Measurements from ENCODE around the gene ZCCHC7.
"Not testable (repeated sequence)": the region's sequence is repeated elsewhere in the genome, so short reads cannot be mapped to it uniquely, and the experiment has no call there.

Gene ZCCHC7

DNA sequence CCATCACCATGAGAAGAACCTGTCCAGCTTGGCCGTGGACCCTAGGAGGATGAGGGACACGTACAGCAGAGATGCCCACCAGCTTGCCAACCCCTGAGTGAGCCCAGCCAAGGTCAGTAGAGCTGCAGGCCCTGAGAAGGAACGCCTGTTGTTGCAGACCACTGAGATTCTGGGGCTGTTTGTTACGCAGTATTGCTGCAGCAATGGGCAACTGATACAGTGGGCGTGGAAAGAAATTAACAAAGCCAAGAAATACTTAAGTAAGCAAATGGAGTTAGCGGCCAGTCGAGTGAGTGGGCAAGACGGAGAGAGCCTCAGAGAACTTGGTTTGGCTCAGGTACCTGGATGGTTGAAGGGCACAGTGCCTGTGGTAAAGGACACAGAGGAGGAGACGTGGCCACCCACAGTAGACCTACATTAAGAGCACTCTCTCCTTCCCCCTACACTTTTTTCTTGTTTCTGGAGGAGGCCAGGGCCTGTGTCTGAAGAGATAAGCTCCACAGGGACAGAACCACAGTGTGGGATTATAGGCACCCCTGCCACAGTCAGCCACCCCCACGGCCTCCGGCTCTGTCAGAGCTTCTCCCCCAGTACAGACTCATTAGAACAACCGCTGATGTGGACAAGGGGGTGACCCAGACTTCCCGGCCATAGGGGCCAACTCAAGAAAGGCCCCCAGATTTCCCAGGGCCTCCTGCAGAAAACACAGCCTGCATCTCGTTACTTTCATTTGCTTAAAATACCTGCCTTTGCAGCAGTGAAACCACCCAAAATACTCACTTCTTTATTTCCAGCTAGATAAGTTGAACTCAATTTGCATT lies 262.0 kb downstream of the ZCCHC7 start:
- DNase-seq: no peak

- no peak for DNase-seq
Measured at GRCh38 chr9:37382982-37383357, 262.6 kb downstream of the ZCCHC7 start.

DNA sequence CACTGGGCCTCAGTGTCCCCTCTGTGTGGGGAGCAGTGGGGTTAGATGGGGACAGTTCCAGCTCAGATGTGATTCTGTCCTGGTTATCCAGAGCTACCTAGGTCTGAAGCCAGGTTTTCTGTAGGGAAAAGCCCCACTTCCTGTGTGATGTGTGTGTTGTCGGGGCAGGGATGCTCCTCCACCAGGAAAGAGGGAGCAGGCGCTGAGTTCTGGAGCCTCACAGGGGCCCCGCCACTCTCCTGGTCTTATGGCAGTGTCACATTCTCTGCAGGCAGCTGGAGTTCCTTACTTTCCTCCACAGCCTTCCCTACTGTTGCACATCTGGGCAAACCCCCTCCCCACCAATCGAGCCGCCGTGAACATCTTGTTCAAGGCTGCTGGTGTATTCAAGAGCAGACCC lies 263.0 kb downstream of the ZCCHC7 start:
- no peak for DNase-seq

DNA sequence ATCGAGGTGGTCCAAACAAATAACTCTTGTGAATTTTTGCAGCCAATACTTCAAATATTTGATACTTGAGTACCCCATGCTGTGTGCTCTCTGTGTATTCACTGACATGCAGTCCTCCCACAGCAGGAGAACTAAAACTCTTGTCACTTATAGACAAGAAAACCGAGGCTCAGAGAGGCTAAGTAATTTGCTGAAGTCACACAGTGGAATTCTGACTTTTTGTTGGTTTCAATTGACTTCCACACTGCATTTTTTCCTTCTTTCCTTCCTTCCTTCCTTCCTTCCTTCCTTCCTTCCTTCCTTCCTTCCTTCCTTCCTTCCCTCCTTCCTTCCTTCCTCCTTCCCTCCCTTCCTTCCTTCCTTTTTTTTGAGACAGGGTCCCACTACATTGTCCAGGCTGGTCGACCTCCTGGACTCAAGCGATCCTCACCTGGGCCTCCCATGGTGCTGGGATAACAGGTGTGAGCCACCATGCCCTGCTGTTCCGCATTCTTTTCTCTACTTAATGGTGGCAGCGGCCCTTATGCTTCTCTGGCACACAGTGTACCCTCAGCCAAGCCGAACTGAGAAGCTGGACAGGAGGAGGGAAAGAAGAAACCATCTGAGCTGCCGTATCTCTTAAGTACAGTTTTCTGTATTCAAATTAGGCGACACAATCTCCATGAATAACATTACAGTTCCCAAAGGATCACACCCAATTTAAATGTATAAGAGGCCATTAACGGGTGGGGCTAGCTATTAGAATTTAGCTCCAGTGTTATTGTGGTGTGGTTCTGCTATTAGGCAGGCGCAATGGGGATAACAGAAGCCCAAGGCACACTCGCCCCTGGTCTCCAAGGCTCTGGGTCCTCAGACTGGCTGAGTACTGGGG lies 263.7 kb downstream of the ZCCHC7 start:
- DNase-seq: no peak

GRCh38 chr9:37385286-37385685 lies 264.9 kb downstream of the ZCCHC7 start:
- no peak for DNase-seq

DNA sequence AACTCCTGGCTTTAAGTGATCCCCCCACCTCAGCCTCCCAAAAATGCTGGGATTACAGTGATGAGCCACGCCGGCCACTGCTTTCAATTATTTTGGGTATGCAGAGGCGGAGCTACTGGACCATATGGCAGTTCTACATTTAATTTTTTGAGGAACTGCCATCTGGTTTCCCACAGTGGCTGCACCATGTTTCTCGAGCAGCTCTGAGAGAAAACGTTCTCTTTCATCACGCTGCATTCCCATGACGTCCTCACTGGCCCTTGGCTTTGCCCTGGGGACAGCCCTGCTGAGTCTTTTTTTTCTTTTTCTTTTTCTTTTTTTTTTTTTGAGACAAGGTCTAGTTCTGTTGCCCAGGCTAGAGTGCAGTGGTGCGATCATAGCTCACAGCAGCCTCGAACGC lies 266.6 kb downstream of the ZCCHC7 start:
- DNase-seq: no peak

DNA sequence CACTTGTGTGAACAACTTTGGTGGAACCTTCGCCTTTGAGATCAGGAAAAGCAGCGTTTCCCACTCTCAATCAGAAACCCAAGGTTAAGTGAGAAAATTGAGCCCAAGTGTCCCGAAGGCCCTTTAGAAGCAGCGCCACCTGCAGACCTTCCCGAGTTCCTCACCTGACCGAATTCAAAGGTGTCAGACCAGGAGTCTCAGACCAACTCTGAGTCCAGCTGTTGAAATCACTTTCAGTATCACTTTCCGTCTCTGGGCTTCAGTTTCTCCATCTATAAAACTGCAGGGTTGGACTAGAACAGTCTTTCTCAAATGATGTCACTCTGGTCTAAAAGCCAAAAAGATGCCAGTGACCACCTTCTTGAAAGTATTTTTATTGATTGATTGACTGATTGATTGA lies 270.4 kb downstream of the ZCCHC7 start:
- DNase-seq: no peak

DNA sequence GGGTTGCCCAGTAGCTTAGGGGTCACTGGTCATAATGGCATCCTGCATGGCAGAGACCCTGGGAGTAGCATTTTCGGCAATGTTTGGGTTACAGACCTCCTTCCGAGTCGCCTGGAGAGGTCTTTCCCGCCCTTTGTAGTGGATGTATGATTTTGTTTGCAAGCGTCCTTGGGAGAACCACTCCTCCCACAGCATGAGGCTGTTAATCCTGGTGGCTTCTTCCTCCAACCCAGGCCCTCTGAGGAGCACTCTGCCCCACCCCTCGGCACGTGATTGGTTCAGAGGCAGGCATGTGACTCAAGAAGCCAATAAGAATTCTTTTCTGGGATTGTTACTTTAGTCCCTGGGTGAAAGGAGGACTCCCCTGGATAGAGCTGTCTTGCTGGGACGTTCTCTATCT lies 271.9 kb downstream of the ZCCHC7 start:
- no peak for DNase-seq

DNA sequence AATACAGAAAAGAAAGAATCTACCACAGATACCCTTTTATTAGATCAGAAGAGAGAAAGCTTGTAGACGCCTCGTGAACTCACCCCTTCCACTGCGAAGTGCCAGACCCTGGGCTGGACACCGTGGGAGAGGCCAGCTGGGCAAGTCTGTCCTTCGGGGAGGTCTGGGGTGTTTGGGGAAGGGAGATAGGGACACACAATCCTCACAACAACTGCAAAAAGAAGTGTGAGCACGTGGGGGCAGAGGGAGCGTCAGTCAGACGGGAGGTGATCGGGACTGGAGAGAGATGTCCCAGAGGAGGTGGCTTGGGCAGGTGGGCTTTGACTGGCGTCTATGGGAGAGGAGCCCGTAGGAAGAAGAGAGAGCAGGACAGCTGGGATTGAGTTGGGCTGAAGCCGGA lies 274.9 kb downstream of the ZCCHC7 start:
- no peak for DNase-seq

DNA sequence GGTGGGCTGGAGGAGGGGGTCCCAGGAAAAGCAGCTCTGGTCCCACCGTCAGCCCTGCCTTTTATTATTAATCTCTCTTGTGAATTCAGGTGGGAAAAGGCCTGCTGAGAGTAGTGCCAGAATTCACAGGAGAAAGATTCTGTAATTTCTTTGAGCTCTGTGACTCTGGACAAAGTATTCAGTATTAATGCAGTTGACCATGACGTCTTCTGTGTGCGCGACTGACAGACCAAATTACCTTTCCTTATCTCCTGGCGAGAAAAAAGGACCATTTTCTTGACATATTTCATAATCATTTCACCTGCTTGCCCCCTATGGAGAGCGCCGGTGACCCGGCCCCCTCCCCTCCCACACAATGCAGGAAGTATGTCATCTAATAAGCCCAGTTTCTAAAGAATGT lies 275.3 kb downstream of the ZCCHC7 start:
- no peak for DNase-seq

DNA sequence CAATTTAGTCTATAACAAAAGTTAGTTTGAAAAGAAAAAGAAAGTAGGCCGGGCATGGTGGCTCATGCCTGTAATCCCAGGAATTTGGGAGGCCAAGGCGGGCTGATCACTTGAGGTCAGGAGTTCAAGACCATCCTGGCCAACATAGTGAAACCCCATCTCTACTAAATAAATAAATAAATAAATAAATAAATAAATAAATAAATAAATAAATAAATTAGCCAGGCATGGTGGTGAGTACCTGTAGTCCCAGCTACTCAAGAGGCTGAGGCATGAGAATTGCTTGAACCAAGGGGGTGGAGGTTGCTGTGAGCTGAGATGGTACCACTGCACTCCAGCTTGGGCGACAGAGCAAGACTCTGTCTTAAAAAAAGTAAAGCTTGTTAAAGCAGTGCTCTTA lies 277.6 kb downstream of the ZCCHC7 start:
- not testable (repeated sequence) for DNase-seq

DNA sequence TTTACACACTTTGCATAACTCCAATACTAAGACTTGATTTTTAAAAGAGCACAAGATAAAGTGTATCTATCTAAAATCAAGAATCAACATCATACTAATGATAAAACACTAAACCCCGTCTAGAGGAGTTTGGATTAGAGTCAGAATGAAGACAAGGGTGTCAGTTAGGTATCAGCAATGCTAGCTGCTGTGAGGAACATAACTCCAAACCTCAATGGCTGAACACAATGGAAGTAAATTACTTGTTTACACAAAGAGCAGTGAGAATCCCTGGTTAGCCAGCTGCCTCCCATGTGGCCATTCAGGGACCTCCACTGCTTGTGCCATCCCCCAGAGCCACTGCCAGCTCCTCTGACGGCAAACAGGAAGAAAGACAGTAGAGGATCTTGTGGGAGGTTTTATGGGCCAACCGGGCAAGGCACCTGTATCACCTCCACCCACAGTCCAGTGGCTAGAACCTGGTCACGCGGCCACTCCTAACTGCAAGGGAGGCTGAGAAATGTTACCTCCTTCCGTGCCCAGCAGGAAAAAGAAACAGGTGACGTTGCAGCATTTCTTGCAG lies 278.2 kb downstream of the ZCCHC7 start:
- no peak for DNase-seq

DNA sequence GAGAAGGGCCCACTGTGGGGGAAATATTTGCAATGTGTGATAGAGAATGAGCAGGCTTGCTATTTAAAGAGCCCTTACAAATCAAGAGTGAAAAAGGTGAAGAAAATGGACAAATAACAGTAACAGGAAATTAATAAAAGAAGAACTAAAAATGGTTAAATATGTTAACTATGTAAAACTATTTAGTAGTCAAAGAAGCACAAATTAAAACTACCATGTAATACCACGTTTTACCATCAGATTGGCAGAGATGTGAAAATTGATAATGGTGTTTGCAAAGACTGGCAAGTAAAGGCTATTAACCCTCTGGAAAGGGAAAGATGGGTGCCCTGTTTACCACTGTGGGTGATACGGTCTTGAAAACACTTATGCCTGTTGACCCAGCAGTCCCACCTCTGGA lies 279.0 kb downstream of the ZCCHC7 start:
- DNase-seq: no peak

DNA sequence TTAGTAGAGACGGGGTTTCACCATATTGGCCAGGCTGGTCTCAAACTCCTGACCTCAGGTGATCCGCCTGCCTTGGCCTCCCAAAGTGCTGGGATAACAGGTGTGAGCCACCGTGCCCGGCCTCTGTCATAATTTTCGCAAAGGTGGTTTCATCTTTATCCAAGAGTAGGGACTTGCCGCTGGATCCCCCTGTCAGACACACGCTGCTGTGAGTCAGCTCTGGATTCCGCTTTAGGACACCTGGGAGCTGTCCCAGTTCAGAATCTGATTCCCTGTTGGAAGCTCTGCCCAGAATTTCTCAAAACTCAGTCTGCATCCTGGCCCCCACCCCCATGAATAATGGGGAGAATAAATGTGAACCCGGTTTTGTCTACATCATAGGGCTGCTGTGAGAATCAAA lies 284.2 kb downstream of the ZCCHC7 start:
- no peak for DNase-seq

GRCh38 chr9:37405350-37405749 lies 285.0 kb downstream of the ZCCHC7 start:
- DNase-seq: no peak

GRCh38 chr9:37405764-37406380 lies 285.5 kb downstream of the ZCCHC7 start:
- DNase-seq: no peak

DNA sequence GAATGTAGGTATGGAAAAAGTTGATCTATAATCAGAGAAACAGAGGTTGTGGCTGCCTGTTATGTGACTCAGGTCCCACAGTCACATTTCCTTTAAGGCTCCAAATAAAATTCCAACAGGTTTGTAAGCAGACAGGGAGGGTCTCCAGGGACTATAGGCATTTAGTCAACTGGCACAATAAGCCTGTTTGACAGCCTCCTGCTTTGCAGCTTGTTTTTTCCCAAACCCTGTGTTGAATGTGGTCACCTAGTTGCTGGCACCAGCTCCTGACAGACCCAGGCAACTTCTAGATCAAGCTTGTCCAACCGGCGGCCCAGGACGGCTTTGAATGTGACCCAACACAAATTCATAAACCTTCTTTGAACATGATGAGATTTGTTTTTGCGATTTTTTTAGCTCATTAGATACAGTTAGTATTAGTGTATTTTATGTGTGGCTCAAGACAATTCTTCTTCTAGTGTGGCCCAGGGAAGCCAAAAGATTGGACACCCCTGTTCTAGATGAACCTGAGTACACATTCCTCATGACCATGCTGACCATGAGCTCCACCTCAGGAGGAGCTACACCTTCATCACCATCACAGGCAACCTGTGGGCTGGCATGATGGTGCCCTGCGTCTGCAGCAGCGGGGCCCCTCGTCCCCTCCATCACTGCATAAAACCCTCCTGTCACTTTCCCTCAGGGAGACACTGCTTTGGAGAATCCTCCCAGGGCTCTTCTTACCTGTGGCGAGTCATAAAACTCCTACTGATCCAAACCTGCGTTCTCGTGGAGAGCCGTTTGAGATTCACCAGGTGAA lies 286.4 kb downstream of the ZCCHC7 start:
- DNase-seq: no peak

GRCh38 chr9:37407468-37407867 lies 287.1 kb downstream of the ZCCHC7 start:
- DNase-seq: no peak
